RWPE1 (cell line): ENCODE data around the gene BBS12.

Experiments used
- CTCF ChIA-PET: fragments of 350-600 bp; sonication (Branson Sonifier 250); formaldehyde crosslinking; extraction: SDS; loops from one replicate; lab custom pipeline; 2021; lab: Yijun Ruan, JAX
- POLR2A ChIA-PET: fragments of 400-600 bp; formaldehyde crosslinking; extraction: SDS; loops from one replicate; lab custom pipeline; 2020; ENCODE audit warnings: antibody characterized with exemption; ENCODE audit not compliant: low non-redundant PET; lab: Yijun Ruan, JAX
- DNase-seq: peaks from one replicate; pipeline ENCODE4 v3.0.0; 2012; ENCODE audit warnings: low spot score
- H3K27ac ChIP-seq: fragments of 450-650 bp; 2 replicates; pipeline ENCODE4 v1.5.1; 2017
- TF ChIP-seq, protein P1 (sequence below): fragments of 450-650 bp; conservative IDR thresholded peaks from 2 replicates; pipeline ENCODE4 v1.5.1; 2017; ENCODE audit warnings: low read depth, mild to moderate bottlenecking

BBS12 gene

DNA sequence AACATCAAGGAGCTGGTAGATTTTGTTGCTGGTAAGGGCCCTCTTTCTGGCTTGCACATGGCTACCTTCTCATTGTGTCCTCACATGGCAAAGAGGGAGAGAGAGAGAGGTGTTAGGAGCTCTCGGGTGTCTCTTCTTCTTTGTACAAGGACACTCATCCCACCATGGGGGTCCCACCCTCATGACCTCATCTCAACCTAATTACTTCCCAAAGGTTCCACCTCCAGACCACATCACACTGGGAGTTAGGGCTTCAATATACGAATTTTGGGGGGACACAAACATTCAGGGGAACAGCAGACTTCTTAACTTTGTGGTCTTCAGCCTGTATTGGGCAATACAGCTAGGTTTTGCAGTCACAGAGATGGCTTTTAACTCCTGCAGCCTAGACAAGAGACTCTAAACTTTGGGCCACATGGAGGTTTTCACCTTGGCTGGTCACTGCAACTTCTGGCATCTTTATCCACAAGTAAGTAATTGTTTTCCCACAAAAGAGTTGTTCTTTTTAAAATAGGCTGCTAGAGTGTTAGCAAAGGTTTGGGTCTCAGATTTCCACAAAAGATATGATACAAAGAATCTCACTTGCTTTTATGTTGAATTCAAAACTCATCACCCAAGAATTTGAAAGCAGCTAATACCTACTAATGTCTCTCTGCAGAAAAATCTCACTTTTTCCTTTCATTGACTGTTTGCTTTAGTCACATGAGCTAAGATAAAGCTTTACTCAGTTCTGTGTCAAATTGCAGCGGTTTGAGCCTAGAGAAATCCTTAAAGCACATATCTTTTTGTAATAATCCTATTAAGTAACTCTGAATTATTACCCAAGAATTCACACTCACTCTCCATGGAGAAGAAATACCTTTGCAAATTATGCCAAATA, 39.6 kb upstream of the BBS12 start:
- DNase-seq = no peak
- H3K27ac ChIP-seq = no peak overlapping the region
- POLR2A ChIA-PET = no interaction called here
- TF ChIP-seq, protein P1, sequence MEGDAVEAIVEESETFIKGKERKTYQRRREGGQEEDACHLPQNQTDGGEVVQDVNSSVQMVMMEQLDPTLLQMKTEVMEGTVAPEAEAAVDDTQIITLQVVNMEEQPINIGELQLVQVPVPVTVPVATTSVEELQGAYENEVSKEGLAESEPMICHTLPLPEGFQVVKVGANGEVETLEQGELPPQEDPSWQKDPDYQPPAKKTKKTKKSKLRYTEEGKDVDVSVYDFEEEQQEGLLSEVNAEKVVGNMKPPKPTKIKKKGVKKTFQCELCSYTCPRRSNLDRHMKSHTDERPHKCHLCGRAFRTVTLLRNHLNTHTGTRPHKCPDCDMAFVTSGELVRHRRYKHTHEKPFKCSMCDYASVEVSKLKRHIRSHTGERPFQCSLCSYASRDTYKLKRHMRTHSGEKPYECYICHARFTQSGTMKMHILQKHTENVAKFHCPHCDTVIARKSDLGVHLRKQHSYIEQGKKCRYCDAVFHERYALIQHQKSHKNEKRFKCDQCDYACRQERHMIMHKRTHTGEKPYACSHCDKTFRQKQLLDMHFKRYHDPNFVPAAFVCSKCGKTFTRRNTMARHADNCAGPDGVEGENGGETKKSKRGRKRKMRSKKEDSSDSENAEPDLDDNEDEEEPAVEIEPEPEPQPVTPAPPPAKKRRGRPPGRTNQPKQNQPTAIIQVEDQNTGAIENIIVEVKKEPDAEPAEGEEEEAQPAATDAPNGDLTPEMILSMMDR = no peak
- CTCF ChIA-PET = interaction anchor here (0.7 to 1.6 kb wide), 2 partner anchors 24 to 48 kb away, joined by 3 to 5 read pairs; no protein-coding TSS in a partner anchor

GRCh38 chr4:122695226-122695625, 37.3 kb upstream of the BBS12 start:
- TF ChIP-seq, protein P1 = no peak
- CTCF ChIA-PET = no interaction called here
- no peak overlapping the region for H3K27ac ChIP-seq
- POLR2A ChIA-PET = no interaction called here
- no peak for DNase-seq

- POLR2A ChIA-PET = no interaction called here
- H3K27ac ChIP-seq = peak overlapping the region; percentile 69
- DNase-seq = peak; percentile 88
- CTCF ChIA-PET = interaction anchor here (0.6 to 1.2 kb wide), 2 partner anchors 9 to 98 kb away, joined by 3 to 5 read pairs; no protein-coding TSS in a partner anchor
- TF ChIP-seq, protein P1 = no peak
Observed at GRCh38 chr4:122700178-122700725, 32.3 kb upstream of the BBS12 start.

GRCh38 chr4:122701061-122701460, 31.4 kb upstream of the BBS12 start:
- CTCF ChIA-PET = interaction anchor here (0.9 to 1.2 kb wide), 2 partner anchors 98 to 230 kb away, joined by 3 to 5 read pairs; no protein-coding TSS in a partner anchor
- POLR2A ChIA-PET = interaction anchor here (0.6 kb wide), 1 partner anchor 43 kb away, joined by 3 read pairs; no protein-coding TSS in a partner anchor
- DNase-seq = peak; percentile 60
- TF ChIP-seq, protein P1 = no peak
- H3K27ac ChIP-seq = no peak overlapping the region

GRCh38 chr4:122701965-122702364, 30.5 kb upstream of the BBS12 start:
- no peak for DNase-seq
- TF ChIP-seq, protein P1 = no peak
- H3K27ac ChIP-seq = no peak overlapping the region
- CTCF ChIA-PET = interaction anchor here (0.6 to 0.9 kb wide), 2 partner anchors 214 to 229 kb away, joined by 3 to 4 read pairs; no protein-coding TSS in a partner anchor
- POLR2A ChIA-PET = no interaction called here

GRCh38 chr4:122702939-122703338, 29.6 kb upstream of the BBS12 start:
- DNase-seq = no peak
- H3K27ac ChIP-seq = no peak overlapping the region
- ChIA-PET CTCF (no interaction called here), POLR2A (no interaction called here)
- TF ChIP-seq, protein P1 = no peak
